NCI-H82 (cell line): ENCODE measurements around the gene GBX2.
A peak's percentile ranks its signal among the peaks of the same experiment; 100 is the strongest.

Source experiments
- DNase-seq: peaks from one replicate; lab custom pipeline; 2025; lab: John Stamatoyannopoulos, UW

GBX2 gene

GRCh38 chr2:236180831-236181453 is 12.8 kb upstream of the GBX2 start:
- peak; percentile 87 for DNase-seq

- DNase-seq: no peak
These were observed 12.1 kb upstream of the GBX2 start for GRCh38 chr2:236180076-236180816.

DNA sequence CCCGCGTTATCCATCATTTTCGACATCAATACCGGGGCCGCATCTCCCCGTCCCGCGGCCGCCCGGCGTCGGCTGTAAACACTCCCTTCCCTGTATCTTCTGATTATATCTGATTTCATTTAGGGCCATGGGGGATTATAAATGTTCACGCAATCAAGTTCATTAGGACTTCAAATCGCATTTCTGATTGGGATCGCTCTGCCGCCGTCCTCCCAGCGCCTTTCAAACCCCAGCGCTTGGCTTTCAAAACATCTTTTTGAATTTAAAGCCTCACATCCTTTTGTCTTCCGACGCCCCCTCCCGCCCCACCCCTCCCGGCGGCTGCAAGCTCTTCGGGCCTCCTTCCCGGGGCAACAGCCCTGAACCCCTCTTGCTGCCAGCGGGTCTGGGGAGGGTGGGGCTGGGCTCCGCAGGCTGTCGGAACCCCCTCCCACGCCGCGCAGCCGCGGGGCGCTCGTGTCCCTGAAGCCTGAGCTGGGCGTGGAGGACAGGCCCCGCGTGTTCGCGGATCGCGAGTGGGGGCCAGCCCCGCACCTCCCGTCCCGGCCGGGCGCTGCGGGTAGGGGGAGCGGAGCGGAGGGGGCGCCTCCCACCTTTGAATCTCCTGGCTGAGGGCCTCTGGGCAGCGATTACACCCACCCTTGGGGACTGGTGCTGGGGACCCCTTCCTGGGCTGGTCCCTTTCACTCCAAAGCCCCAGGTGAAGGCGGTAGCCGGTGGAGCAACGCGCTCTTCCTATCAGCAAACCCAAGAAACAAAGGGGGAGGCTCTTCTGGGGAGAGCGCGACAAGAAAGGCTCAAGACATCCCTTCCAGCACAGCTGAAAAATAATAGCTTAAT is 11.3 kb upstream of the GBX2 start:
- peak; percentile 28 for DNase-seq

DNA sequence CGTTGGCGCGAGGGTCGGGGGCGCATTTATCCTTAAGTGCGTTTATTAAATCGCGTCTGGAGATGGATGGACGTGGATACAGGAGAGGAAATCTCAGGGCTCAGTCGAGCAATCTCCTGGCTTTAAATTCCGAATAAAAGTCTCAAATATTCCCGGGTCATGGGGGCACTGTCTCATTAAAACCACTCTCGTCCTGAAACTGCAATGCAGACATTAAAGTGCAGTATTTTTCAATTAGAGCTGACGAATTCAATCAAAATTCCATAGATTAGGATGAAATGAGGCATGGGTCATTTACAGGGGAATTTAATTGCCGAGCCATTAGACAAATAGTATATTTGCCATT is 10.7 kb upstream of the GBX2 start:
- no peak for DNase-seq

DNA sequence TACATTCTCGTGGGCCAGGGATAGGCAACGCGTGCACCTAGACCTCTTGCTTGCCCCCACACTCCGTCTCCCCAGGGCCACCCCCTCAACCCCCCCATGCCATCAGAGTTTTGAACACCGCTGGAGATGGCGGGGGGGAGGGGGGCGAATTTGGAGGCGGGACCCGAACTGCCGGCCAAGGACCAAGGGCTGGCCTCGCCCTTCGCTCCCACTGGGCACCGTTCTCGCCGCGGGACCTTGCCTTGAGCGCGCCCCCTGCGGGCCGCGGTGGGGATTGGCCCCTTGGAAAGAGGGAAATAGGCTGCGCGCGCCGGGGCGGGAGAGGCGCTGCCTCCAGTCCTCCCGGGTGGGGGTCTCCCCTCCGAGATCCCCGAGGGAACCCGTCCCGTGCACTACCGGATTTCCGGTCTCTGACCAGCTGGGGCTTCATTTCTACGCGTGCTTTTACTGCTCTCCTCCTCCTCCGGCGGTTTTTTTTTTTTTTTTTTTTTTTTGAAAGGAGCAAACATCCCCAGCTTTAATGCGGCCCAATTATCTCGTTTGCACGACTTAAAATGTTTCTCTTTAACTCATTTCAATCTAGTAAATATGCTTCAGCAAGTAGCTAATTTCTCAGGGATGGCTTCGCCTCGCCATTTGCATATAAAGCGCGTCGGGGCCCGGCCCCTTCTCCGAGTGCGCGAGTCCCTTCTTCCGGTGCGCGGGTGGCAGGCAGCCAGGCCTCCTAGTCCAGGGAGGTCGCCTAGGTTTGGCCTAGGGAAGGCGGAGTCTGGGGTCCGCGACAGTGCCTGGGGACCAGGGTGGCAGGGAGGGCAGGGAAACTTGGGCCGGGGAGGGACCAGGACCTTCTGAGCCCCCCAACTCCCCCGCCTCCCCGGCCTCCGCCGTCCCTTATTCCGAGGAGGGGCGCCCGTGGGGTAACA is 10.0 kb upstream of the GBX2 start:
- peak; percentile 87 for DNase-seq

- peak; percentile 83 for DNase-seq
These were observed 9.4 kb upstream of the GBX2 start for GRCh38 chr2:236177604-236177966.

- DNase-seq: no peak
These were observed 8.8 kb upstream of the GBX2 start for GRCh38 chr2:236176951-236177350.

GRCh38 chr2:236176417-236176816 is 8.2 kb upstream of the GBX2 start:
- DNase-seq: peak; percentile 60

- DNase-seq: no peak
These were observed 7.5 kb upstream of the GBX2 start for GRCh38 chr2:236175548-236176150.

DNA sequence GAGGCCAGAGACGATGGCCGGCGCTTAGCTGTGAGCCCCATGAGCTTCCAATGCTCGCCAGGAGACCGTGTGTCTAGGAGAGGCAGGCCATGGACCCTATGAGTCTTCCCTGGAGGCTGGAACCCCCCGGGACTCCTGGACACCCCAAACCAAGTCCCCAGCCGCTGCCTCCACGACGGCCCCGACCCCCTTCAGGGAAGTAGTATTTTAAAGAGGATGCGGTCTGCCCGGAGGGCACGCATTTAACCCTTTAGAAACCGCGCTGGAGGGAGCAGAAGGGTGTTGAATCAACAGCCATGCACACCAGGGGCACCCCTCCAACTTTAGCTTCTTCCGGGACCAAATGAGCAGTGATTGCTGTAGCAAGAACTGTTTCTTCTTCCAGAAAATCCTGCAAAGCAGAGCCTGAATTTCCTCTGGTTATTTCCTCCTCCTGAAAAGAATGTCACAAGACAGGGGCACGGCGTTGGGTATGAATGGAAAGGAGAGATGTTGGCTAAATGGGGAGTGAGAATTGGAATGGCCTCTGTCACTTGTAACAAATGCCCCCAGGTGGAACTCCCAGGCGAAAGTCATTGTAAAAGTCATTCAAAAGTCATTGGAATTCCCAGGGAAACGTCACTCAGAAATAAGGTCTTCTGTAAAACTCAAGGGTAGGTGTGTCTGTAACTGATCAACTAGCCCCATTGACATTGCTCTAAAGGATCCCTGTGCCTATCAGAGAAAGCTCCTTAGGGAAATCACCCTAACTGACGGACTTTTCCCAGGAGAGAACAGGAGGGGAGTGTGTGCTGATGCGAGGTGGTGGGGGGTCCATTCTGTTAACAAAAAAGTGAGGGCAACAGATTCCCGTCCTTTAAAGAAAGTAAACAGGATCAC is 5.8 kb upstream of the GBX2 start:
- no peak for DNase-seq

DNA sequence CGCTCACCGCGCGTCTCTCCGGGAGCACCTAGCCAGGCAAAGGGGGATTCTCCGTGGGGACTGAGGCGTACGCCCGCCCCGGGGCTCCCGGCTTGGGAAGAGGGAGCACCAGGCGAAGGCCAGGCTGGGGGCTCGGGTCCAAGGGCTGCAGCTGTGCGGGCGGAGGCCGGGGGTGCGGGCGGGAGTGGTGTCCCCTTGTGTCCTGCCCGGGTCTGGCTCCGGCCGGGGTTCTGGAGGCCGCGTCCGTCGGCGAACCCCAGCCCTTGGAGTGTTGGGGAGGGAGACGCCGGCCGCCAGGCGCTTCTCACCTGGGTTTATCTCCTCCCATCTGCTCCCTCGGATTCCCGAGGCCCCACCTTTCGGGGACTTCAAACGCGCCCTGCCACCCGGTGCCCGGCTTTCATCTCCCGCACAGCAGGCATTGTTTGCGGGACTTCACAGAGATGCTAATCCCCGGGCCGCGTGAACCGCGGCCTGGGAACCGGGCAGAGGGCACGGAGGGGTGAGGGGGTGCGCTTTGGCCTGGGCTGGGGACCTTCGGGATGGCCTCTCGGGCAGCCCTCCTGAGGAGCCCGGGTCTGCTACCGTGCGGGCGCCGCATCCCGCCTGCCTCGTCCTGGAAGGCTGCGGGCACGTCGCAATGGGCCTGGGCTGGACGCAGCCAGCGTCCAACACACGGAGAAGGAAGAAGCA is 5.0 kb upstream of the GBX2 start:
- DNase-seq: no peak

GRCh38 chr2:236172255-236173035 is 4.3 kb upstream of the GBX2 start:
- no peak for DNase-seq

DNA sequence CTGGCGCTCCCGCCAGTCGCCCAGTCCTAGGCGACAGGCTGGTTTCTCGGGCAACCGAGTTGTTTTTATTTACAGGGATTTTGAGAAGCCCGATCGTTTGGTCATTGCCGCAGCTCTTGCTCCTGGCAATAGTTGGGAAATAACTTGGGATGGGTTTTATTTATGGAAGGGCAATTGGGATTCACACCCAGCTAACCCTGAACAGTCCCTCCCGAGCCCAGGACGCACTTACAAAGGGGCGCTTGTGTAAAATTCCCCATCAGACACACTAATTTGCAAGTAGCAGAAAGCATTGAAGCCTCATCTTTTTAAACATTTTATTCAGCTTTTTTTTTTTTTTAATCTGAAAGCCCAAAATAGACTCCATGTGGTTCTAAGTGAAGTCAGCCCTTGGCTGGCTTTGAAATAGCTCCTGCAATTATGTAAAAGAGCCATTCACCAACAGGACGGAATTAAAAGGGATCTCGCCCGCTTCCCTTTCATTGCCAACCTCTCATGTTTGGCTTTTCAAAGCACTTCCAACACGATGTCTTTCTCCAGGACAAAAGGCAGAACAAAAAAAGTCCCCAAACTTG is 3.6 kb upstream of the GBX2 start:
- no peak for DNase-seq

- DNase-seq: no peak
These were observed 3.0 kb upstream of the GBX2 start for GRCh38 chr2:236171181-236171679.

DNA sequence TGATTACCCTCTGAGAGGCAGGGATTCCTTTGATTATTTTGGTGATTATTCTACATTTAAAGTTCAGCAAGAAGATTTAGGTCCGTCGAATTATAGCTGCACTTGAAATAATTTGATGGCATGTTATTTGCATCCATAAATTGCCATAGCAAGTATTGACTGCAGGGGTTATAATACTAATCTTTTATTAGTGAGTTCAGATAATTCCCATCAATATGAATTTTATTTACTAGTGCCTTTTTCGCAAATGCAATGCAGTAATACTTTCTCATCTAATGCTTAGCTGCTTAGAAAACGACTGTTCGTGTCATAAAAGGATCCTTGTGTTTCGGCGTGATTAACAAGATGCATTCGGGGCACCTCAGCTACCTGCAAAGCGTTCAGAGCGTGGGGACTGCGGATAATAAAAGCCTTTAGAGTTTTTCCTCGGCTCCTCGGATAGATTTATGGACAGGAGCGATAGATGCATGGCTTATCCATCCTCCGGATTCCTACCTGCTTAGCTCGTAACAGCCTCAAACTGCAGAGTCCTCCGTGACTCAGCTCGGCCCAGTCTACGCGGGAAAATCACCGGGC is 2.5 kb upstream of the GBX2 start:
- no peak for DNase-seq

- peak; percentile 27 for DNase-seq
These were observed 1.8 kb upstream of the GBX2 start for GRCh38 chr2:236169741-236170589.

DNA sequence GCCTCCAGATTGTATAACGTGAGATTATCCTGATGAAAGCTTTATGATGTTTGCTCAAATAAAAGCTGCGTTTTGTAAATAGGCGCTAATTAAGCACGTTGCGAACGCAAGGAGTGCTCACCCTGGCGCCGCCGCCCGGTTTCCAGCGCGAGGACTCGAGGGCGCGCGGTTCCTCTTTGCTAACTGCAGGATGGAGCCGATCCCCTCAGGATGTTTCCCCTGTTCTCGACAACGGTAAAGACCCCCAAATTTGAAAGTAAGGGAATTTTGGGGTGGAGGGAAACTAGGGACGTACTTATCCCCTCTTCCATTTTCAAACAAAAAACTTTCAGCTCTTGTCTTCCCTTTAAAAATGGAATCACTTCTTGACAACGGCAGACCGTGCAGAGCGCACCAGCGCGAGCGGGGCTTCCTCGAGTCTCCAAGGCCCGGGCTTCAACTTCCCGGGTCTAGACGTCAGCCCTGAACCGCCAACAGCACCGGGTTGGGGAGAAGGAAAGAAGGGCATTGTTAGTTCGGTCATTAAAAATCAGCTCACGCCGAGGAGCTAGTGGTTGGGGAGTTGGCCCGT is 1.1 kb upstream of the GBX2 start:
- DNase-seq: no peak
